Spleen (tissue), 7 donors: ENCODE results near the gene CD3D.

Experiments
- POLR2A ChIP-seq, 3 donors: fragments of 450-650 bp; IDR thresholded peaks; one replicate each; pipeline ENCODE4 v1.5.1; 2017; ENCODE audit warnings: antibody characterized with exemption in 3 of 3, mild to moderate bottlenecking in 1 of 3
- TF ChIP-seq, protein P1 (sequence below), 11 experiments: fragments of 200-600 bp in 7 of 11; fragments of 450-650 bp in 4 of 11; sonication (generic) in 4 of 11; IDR thresholded peaks in 8 of 11; conservative IDR thresholded peaks in 3 of 11; 1 replicate in 7 of 11; 2 replicates in 4 of 11; pipeline versions ENCODE4 v1.4.0 to v1.8.0; 2016 to 2021; ENCODE audit warnings: antibody characterized with exemption in 11 of 11, inconsistent platforms in 4 of 11, mild to moderate bottlenecking in 1 of 11
- donor health status: DM: no; HTN: no; CAD: no; lungs with moderate emphysema.
- donor health status: DM: no; HTN: no; CAD: no.
- donor health status: DM: no; HTN: no; CAD: no.

DNA sequence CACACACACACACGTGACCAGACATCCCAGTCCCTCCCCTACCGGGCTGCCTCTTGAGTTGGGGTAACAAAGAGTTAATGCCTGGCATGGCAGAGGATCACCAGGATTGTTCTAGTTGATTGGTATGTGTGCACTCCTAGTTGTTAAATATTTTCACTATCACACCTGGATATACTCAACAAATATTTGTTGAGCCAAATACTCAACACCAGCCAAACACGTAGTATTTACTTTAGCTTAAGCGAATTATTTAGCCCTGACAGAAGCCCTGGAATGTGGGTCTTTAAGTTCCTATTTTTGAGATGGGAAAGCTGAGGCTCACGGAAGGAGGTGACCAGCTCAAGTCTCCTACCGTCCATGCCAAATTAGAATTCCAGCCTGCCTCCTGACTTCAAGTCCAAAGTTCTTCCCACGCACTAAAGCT, 27.5 kb downstream of the CD3D start:
- TF ChIP-seq, protein P1, sequence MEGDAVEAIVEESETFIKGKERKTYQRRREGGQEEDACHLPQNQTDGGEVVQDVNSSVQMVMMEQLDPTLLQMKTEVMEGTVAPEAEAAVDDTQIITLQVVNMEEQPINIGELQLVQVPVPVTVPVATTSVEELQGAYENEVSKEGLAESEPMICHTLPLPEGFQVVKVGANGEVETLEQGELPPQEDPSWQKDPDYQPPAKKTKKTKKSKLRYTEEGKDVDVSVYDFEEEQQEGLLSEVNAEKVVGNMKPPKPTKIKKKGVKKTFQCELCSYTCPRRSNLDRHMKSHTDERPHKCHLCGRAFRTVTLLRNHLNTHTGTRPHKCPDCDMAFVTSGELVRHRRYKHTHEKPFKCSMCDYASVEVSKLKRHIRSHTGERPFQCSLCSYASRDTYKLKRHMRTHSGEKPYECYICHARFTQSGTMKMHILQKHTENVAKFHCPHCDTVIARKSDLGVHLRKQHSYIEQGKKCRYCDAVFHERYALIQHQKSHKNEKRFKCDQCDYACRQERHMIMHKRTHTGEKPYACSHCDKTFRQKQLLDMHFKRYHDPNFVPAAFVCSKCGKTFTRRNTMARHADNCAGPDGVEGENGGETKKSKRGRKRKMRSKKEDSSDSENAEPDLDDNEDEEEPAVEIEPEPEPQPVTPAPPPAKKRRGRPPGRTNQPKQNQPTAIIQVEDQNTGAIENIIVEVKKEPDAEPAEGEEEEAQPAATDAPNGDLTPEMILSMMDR (IDR thresholded peaks at IDR 0.05 in 8 of 11, conservative IDR thresholded peaks at IDR 0.05 in 3 of 11), result no peak
- TF ChIP-seq POLR2A (IDR thresholded peaks at IDR 0.05), result no peak
